ENCODE data around the gene POU2AF1.
A peak's percentile ranks its signal among the peaks of the same experiment; 100 is the strongest.

The POU2AF1 gene

GRCh38 chr11:111392552-111392951, 13.5 kb upstream of the POU2AF1 start:
- no peak overlapping the region for H3K4me2 ChIP-seq (ENCODE audit: low read length)
- H3K27me3 ChIP-seq (ENCODE audit: control insufficient read depth, low read length): no peaks in the 10 kb centered on the region
- no peak for TF ChIP-seq EZH2phosphoT487 (IDR thresholded peaks at IDR 0.05; ENCODE audit: borderline replicate concordance, low read length)
- TF ChIP-seq, protein P1, sequence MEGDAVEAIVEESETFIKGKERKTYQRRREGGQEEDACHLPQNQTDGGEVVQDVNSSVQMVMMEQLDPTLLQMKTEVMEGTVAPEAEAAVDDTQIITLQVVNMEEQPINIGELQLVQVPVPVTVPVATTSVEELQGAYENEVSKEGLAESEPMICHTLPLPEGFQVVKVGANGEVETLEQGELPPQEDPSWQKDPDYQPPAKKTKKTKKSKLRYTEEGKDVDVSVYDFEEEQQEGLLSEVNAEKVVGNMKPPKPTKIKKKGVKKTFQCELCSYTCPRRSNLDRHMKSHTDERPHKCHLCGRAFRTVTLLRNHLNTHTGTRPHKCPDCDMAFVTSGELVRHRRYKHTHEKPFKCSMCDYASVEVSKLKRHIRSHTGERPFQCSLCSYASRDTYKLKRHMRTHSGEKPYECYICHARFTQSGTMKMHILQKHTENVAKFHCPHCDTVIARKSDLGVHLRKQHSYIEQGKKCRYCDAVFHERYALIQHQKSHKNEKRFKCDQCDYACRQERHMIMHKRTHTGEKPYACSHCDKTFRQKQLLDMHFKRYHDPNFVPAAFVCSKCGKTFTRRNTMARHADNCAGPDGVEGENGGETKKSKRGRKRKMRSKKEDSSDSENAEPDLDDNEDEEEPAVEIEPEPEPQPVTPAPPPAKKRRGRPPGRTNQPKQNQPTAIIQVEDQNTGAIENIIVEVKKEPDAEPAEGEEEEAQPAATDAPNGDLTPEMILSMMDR (IDR thresholded peaks at IDR 0.05; ENCODE audit: low read depth, low read length, poor library complexity, severe bottlenecking): no peak
- no peak overlapping the region for H3K27ac ChIP-seq (ENCODE audit: low read depth, low read length)
- H3K9me2 ChIP-seq (replicated peaks; ENCODE audit: control insufficient read depth, low read length): no peaks in the 10 kb centered on the region
- H3K36me3 ChIP-seq (ENCODE audit: control insufficient read depth, low read length): peaks cover 9% of the 10 kb centered on the region; the same call in 1 of the 2 replicates
- H3K79me2 ChIP-seq (ENCODE audit: control insufficient read depth, low read length): peaks cover 19% of the 10 kb centered on the region
- H3K4me3 ChIP-seq (ENCODE audit: low read length): no peak overlapping the region
- no peaks in the 10 kb centered on the region for H3K9me3 ChIP-seq (ENCODE audit: control insufficient read depth, insufficient read depth, low read length)
- peaks cover 4% of the 10 kb centered on the region for H3F3A ChIP-seq (ENCODE audit: control insufficient read depth, insufficient read depth)
- H3K4me1 ChIP-seq (ENCODE audit: control insufficient read depth, low read length): peaks cover 73% of the 10 kb centered on the region
- H4K20me1 ChIP-seq (ENCODE audit: control insufficient read depth, insufficient read depth, low read depth, low read length): no peaks in the 10 kb centered on the region

- H4K20me1 ChIP-seq (ENCODE audit: control insufficient read depth, insufficient read depth, low read depth, low read length): no peaks in the 10 kb centered on the region
- peaks cover 13% of the 10 kb centered on the region for H3K79me2 ChIP-seq (ENCODE audit: control insufficient read depth, low read length)
- no peak for TF ChIP-seq EZH2phosphoT487 (IDR thresholded peaks at IDR 0.05; ENCODE audit: borderline replicate concordance, low read length)
- TF ChIP-seq, protein P1 (IDR thresholded peaks at IDR 0.05; ENCODE audit: low read depth, low read length, poor library complexity, severe bottlenecking): no peak
- H3K9me3 ChIP-seq (ENCODE audit: control insufficient read depth, insufficient read depth, low read length): 0 out of 2 replicates have a peak, but pooled peaks cover 4% of the 10 kb centered on the region
- H3F3A ChIP-seq (ENCODE audit: control insufficient read depth, insufficient read depth): no peaks in the 10 kb centered on the region
- peaks cover 66% of the 10 kb centered on the region for H3K4me1 ChIP-seq (ENCODE audit: control insufficient read depth, low read length)
- peaks cover 3% of the 10 kb centered on the region; the same call in 1 of the 2 replicates for H3K36me3 ChIP-seq (ENCODE audit: control insufficient read depth, low read length)
- no peaks in the 10 kb centered on the region for H3K9me2 ChIP-seq (replicated peaks; ENCODE audit: control insufficient read depth, low read length)
- no peaks in the 10 kb centered on the region for H3K27me3 ChIP-seq (ENCODE audit: control insufficient read depth, low read length)
- no peak overlapping the region for H3K4me3 ChIP-seq (ENCODE audit: low read length)
- H3K4me2 ChIP-seq (ENCODE audit: low read length): no peak overlapping the region
- H3K27ac ChIP-seq (ENCODE audit: low read depth, low read length): no peak overlapping the region
Measured at GRCh38 chr11:111391328-111392124, 12.5 kb upstream of the POU2AF1 start.

- H3K4me3 ChIP-seq (ENCODE audit: low read length): peak overlapping the region; percentile 37
- peaks cover 7% of the 10 kb centered on the region; the same call in 1 of the 2 replicates for H3K36me3 ChIP-seq (ENCODE audit: control insufficient read depth, low read length)
- H3K9me2 ChIP-seq (replicated peaks; ENCODE audit: control insufficient read depth, low read length): no peaks in the 10 kb centered on the region
- peaks cover 52% of the 10 kb centered on the region for H3K4me1 ChIP-seq (ENCODE audit: control insufficient read depth, low read length)
- TF ChIP-seq, protein P1 (IDR thresholded peaks at IDR 0.05; ENCODE audit: low read depth, low read length, poor library complexity, severe bottlenecking): no peak
- TF ChIP-seq EZH2phosphoT487 (IDR thresholded peaks at IDR 0.05; ENCODE audit: borderline replicate concordance, low read length): no peak
- no peaks in the 10 kb centered on the region for H3K27me3 ChIP-seq (ENCODE audit: control insufficient read depth, low read length)
- peaks cover 11% of the 10 kb centered on the region for H3K9me3 ChIP-seq (ENCODE audit: control insufficient read depth, insufficient read depth, low read length)
- H4K20me1 ChIP-seq (ENCODE audit: control insufficient read depth, insufficient read depth, low read depth, low read length): no peaks in the 10 kb centered on the region
- H3K27ac ChIP-seq (ENCODE audit: low read depth, low read length): no peak overlapping the region; the same call in 1 of the 2 replicates
- H3K4me2 ChIP-seq (ENCODE audit: low read length): peak overlapping the region; percentile 52
- H3F3A ChIP-seq (ENCODE audit: control insufficient read depth, insufficient read depth): no peaks in the 10 kb centered on the region; the same call in 1 of the 2 replicates
- H3K79me2 ChIP-seq (ENCODE audit: control insufficient read depth, low read length): no peaks in the 10 kb centered on the region
Measured at GRCh38 chr11:111388842-111389241, 9.8 kb upstream of the POU2AF1 start.

Measured in DOHH2 (cell line).